Effector memory CD4-positive, alpha-beta T cell (primary cell): ENCODE data around the gene GSN.

Experiments used
- DNase-seq, 3 donors: peaks; one replicate each; pipeline ENCODE4 v3.0.0-alpha.2; 2020
- H3K27ac ChIP-seq: 2 replicates; pipeline ENCODE4 v1.7.0; 2013; ENCODE audit warnings: mild to moderate bottlenecking, low read length, moderate library complexity; ENCODE audit not compliant: insufficient read depth, poor library complexity, severe bottlenecking
- H3K27me3 ChIP-seq: replicated peaks from 2 replicates; pipeline ENCODE4 v1.7.0; 2013; ENCODE audit warnings: mild to moderate bottlenecking, low read length; ENCODE audit not compliant: insufficient read depth, control insufficient read depth, poor library complexity, severe bottlenecking
- H3K36me3 ChIP-seq: 2 replicates; pipeline ENCODE4 v1.7.0; 2013; ENCODE audit warnings: mild to moderate bottlenecking, low read length, moderate library complexity; ENCODE audit not compliant: control insufficient read depth, insufficient read depth
- H3K4me1 ChIP-seq: 2 replicates; pipeline ENCODE4 v1.7.0; 2013; ENCODE audit warnings: low read length, mild to moderate bottlenecking; ENCODE audit not compliant: control insufficient read depth, insufficient read depth, poor library complexity, severe bottlenecking
- H3K4me3 ChIP-seq: 2 replicates; pipeline ENCODE4 v1.7.0; 2013; ENCODE audit warnings: low read length, low read depth, mild to moderate bottlenecking; ENCODE audit not compliant: insufficient read depth, poor library complexity, severe bottlenecking
- H3K9me3 ChIP-seq: 2 replicates; pipeline ENCODE4 v1.7.0; 2013; ENCODE audit warnings: mild to moderate bottlenecking, low read length, moderate library complexity; ENCODE audit not compliant: control insufficient read depth

The GSN gene

GRCh38 chr9:121302341-121302740, 34.4 kb downstream of the GSN start:
- no peaks in the 10 kb centered on the region for H3K4me1 ChIP-seq
- no peaks in the 10 kb centered on the region for H3K36me3 ChIP-seq
- DNase-seq: no peak
- H3K4me3 ChIP-seq: no peak overlapping the region
- H3K9me3 ChIP-seq: no peaks in the 10 kb centered on the region
- H3K27me3 ChIP-seq: peaks cover 7% of the 10 kb centered on the region
- no peak overlapping the region for H3K27ac ChIP-seq

DNA sequence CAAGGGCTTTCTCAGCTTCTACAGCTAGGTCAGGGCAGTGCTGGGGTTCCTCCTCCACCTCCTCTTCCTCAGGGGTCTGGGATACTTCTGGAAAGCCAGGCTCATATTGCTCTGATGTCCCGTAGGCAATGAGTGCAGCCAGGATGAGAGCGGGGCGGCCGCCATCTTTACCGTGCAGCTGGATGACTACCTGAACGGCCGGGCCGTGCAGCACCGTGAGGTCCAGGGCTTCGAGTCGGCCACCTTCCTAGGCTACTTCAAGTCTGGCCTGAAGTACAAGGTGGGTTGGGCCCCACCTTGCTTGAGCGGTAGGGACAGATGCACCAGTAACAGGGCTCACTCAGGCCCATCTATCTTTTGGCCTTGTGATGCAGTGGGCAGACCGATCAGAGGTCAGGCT, 34.8 kb downstream of the GSN start:
- no peak overlapping the region for H3K27ac ChIP-seq
- no peaks in the 10 kb centered on the region for H3K9me3 ChIP-seq
- peaks cover 7% of the 10 kb centered on the region for H3K27me3 ChIP-seq
- no peak for DNase-seq
- H3K4me1 ChIP-seq: no peaks in the 10 kb centered on the region
- H3K4me3 ChIP-seq: no peak overlapping the region
- H3K36me3 ChIP-seq: no peaks in the 10 kb centered on the region

DNA sequence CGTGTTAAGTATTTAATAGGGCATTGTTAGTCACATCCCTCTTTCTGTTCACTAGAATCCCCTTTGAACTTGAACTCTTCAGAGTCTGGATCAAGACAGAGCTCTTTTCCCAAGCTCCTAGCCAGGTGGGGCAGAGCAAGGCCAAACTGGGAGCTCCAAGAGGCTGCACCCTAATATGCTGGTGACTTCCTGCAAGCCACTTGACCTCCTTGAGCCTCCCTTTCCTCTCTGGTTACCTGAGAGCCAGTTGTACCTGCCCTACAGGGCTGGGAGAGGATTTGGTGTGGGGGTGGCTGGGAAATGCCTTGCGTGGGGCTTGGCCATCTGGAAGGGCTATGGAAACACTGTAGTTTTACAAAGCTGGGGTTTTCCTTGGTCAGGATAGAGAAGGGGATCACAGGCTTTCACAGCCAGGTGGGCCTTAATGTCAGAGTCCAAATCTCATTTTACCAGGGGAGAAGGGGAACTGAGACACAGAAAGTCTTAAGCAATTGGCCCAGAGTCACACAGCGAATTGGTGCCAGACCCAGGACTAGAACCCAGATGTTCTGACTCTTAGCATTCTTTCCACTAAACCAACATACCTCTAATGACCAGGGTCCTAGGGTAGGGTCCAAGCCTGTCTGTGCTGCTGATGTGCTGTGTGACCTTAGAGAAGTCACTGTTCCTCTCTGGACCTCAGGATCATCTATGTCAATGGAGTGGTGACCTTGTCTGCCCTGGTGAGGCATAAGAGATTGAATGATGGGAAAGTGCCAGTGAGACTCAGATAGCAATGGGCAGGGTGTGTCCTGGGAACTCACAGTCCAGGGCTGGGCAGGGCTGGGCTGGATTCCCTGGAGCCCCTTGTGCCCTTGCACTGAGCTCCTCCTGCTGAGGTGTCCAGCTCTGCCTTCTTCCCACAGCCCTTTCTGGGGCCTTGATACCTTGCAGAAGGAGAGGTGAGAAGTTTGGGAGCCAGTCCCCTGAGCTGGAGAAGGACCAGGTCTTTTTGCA, 35.8 kb downstream of the GSN start:
- no peak overlapping the region for H3K4me3 ChIP-seq
- no peaks in the 10 kb centered on the region for H3K36me3 ChIP-seq
- H3K4me1 ChIP-seq: no peaks in the 10 kb centered on the region
- H3K27me3 ChIP-seq: peaks cover 7% of the 10 kb centered on the region
- no peaks in the 10 kb centered on the region for H3K9me3 ChIP-seq
- DNase-seq: no peak
- H3K27ac ChIP-seq: no peak overlapping the region

GRCh38 chr9:121304707-121305106, 36.7 kb downstream of the GSN start:
- Histone ChIP-seq H3K36me3 (no peaks in the 10 kb centered on the region), H3K27me3 (no peaks in the 10 kb centered on the region), H3K4me1 (no peaks in the 10 kb centered on the region), H3K27ac (no peak overlapping the region), H3K9me3 (no peaks in the 10 kb centered on the region), H3K4me3 (no peak overlapping the region)
- no peak for DNase-seq

DNA sequence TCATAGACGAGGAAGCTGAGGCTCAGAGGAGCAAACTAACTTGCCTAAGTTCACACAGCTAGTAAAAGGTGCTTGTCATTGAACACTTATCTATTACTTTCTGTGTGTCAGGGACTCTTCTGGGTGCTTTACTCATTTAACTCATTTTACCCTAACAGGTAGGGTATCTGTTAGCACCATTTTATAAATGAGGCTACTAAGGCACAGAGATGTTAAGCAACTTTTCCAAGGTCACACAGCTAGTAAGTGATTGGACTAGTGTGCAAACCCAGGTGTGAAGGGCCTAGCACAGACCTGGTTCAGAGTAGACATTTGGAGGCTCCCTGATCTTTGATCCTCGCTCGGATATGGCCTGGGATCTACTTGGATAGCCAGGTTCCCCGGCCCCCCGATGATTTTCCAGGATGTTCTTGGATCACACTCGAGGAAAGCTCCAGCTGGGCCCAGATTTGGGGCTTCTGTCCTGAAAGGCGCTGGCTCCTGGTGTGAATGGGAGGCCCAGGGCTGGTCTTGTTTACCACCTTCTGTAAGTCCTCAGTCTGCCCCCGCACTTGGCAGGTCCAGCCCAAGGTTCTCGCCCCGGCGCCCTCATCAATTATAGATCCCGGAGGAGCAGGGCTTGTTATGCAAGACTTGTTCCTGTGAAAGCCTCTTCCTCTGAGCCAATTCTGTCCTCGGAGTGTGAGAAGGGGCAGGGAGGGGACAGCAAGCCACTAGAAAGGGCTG, 37.5 kb downstream of the GSN start:
- no peak overlapping the region for H3K4me3 ChIP-seq
- no peaks in the 10 kb centered on the region for H3K4me1 ChIP-seq
- no peaks in the 10 kb centered on the region for H3K36me3 ChIP-seq
- DNase-seq: no peak
- no peaks in the 10 kb centered on the region for H3K27me3 ChIP-seq
- H3K9me3 ChIP-seq: no peaks in the 10 kb centered on the region
- no peak overlapping the region for H3K27ac ChIP-seq

- Histone ChIP-seq H3K4me3 (no peak overlapping the region), H3K4me1 (no peaks in the 10 kb centered on the region), H3K27ac (no peak overlapping the region), H3K36me3 (no peaks in the 10 kb centered on the region), H3K9me3 (no peaks in the 10 kb centered on the region), H3K27me3 (no peaks in the 10 kb centered on the region)
- no peak for DNase-seq
These were observed 40.0 kb downstream of the GSN start for GRCh38 chr9:121307976-121308375.

- no peaks in the 10 kb centered on the region for H3K27me3 ChIP-seq
- H3K27ac ChIP-seq: no peak overlapping the region
- no peaks in the 10 kb centered on the region for H3K36me3 ChIP-seq
- no peak for DNase-seq
- H3K4me1 ChIP-seq: no peaks in the 10 kb centered on the region
- no peak overlapping the region for H3K4me3 ChIP-seq
- H3K9me3 ChIP-seq: no peaks in the 10 kb centered on the region
These were observed 40.8 kb downstream of the GSN start for GRCh38 chr9:121308765-121309164.

- Histone ChIP-seq H3K36me3 (no peaks in the 10 kb centered on the region), H3K27ac (no peak overlapping the region), H3K4me3 (no peak overlapping the region), H3K27me3 (no peaks in the 10 kb centered on the region), H3K4me1 (no peaks in the 10 kb centered on the region), H3K9me3 (no peaks in the 10 kb centered on the region)
- DNase-seq: no peak
These were observed 41.2 kb downstream of the GSN start for GRCh38 chr9:121309171-121309570.

GRCh38 chr9:121309833-121310425, 42.0 kb downstream of the GSN start:
- Histone ChIP-seq H3K4me3 (no peak overlapping the region), H3K27me3 (no peaks in the 10 kb centered on the region), H3K4me1 (no peaks in the 10 kb centered on the region), H3K27ac (no peak overlapping the region), H3K36me3 (no peaks in the 10 kb centered on the region), H3K9me3 (no peaks in the 10 kb centered on the region)
- DNase-seq: no peak

- no peaks in the 10 kb centered on the region for H3K36me3 ChIP-seq
- H3K27ac ChIP-seq: no peak overlapping the region
- H3K4me3 ChIP-seq: no peak overlapping the region
These were observed 42.6 kb downstream of the GSN start for GRCh38 chr9:121310571-121310970.

More at GRCh38 chr9:121310571-121310970, 42.6 kb downstream of the GSN start:
- no peak for DNase-seq
- Histone ChIP-seq H3K4me1 (no peaks in the 10 kb centered on the region), H3K9me3 (no peaks in the 10 kb centered on the region), H3K27me3 (no peaks in the 10 kb centered on the region)
